GM03348 (cell line): ENCODE data around the gene SGPP2.
"Not testable (repeated sequence)": the region's sequence is repeated elsewhere in the genome, so short reads cannot be mapped to it uniquely, and the experiment has no call there.

ENCODE experiments used
- DNase-seq: peaks from one replicate; pipeline ENCODE4 v3.0.0; 2012; ENCODE audit warnings: low spot score

SGPP2 gene, protein sequence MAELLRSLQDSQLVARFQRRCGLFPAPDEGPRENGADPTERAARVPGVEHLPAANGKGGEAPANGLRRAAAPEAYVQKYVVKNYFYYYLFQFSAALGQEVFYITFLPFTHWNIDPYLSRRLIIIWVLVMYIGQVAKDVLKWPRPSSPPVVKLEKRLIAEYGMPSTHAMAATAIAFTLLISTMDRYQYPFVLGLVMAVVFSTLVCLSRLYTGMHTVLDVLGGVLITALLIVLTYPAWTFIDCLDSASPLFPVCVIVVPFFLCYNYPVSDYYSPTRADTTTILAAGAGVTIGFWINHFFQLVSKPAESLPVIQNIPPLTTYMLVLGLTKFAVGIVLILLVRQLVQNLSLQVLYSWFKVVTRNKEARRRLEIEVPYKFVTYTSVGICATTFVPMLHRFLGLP

DNA sequence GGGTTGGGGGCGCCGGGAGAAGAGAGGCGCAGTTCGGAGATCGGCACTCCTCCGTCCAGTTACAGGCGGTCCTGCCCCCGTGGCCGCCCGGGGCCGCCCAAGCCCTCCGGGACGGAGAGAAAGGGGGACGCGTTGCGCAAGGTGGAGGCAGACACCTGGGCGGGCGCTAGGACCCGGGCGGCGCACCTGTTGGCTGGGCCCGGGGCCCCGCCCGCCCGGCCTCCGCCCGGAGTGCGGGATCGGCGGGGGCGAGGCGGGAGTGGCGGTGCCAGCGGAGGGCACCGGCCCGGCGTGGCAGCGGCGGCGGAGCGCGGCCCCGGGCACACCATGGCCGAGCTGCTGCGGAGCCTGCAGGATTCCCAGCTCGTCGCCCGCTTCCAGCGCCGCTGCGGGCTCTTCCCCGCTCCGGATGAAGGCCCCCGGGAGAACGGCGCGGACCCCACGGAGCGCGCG, at the start of gene SGPP2:
SGPP2 (plus strand) TSS at position 268 of the 453 bp plus-strand sequence; CDS start at position 328, 60 bp downstream.
- DNase-seq, result no peak

DNA sequence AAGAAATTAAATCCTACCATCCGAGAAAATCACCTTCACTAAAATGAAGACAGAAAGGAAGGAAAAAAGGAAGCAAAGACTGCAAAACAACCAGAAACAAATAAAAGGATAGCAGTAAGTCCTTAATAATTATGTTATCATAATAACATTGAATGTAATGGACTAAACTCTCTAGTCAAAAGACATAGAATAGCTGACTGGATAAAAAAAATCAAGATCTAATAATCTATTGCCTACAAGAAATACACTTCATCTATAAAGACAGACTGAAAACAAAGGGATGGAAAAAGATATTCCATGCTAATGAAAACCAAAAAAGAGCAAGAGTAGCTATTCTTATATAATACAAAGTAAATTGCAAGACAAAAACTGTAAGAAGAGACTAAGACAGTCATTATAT, 48.5 kb upstream of the SGPP2 start:
- no peak for DNase-seq

DNA sequence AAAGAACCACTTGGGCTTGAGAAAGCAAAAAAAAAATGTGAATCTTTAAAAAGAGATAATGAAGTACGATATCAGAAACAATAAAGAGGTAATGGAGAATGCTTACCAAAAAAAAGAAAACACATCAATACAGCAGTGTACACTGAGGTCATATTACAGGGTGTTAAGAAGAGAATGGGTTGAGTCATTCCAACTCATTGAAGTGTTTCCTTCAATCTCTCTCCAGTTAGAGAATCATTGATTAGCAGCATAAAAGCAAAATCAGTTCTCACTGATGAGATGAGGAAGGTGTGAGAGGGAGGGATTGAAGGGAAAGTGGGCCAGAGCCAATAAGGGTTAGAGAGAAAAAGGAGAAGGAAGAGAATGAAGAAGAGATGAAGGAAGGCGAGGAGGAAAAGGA, 43.9 kb upstream of the SGPP2 start:
- no peak for DNase-seq

DNA sequence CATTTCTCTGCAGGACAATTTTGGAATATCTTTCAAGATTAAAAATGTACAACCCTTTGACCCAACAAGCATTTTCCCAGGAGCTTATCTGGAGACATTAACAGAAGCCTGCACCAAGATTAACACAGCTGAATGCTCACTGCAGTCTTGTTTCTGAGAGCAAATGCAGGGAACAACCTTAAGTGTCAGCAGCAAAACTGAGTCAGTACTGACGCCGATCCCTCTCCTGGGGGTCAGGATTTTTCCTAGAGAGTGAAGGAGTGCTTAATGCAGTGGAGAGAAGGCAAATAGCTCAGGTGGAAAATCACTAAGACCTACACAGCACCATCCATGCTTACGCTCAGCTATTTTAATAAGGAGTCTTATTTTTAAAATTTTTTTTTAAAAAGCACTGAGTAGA, 42.8 kb upstream of the SGPP2 start:
- DNase-seq, result no peak

DNA sequence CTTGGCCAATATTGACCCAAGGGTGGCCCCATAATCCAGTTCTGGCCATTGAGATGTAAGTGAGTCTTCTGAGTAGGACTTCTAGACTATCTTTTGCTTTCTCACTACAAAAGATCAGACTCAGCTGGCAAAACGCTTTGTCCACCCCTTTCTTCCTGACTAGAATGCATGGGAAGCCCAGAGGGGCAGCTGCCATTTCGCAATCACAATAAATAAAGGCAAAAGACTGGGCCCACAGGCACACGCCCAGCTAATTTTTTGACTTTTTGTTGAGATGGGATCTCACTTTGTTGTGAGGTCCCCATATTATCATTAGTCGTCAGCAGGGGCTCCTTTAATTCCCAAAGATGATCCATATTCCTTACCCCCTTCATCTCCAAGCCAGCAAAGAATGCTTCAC, 41.1 kb upstream of the SGPP2 start:
- no peak for DNase-seq

DNA sequence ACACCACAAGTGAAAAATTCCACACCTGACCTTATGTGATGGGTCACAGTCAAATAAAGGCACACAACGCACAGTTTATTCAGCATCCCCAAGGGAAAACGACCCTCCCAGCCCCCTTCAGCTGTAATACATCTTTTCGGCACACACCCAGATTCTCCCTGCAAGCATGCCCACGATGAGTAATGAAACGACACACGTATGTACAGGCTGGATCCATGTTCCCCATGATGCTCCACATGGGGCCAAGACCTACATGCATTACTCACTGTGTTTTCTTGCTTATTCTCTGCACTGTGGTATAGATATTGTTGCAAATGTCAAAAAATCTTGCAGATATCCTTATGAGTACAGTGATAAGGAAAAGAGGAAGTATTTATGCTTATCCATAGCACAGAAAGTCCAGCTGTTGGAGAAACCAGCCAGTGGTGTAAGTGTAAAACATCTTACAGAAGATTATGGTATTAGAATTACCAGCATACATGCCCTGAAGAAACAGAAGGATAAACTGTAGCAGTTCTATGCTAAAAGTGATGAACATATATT, 32.5 kb upstream of the SGPP2 start:
- DNase-seq, result no peak

DNA sequence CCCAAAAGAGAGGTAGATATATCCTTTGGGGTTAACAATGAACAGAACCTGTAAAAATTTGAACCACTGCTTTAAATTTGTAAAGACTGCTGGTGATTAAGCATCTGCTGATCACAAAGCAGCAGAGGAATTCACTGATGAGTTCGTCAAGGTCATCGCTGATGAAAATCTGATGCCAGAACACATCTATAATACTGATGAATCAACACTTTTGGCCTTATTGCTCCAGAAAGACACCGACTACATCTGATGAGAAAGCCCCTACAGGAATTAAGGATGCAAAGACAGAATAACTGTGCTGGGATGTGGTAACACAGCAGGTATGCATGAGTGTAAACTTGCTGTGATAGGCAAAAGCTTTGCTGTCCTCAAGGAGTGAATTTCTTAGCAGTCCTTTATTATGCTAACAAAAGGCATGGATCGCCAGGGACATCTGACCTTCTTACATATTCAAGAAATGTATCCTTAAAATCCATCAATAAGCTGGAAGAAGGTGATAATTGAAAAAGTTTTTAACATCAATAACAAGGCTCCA, 30.5 kb upstream of the SGPP2 start:
- DNase-seq, result no peak

DNA sequence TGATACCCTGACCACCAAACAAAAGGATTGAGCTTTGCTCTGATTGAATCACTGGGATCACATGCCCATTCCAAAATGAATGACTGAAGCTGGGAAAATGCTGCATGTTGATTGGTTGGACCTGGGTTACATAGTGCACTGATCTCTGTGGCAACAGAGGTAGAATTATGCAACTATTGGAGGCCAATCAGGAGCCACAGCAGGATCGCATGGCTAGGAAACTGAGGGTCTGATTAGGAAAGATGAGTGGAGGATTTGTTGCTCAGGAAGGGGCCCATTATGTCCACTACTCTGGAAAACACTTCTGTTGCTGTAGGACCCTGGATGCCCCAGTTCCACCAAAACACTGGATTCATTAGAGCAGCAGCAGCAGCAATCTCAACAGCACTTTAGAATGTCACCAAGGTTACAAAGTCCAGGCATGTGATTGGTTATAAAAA, 25.9 kb upstream of the SGPP2 start:
- DNase-seq, result no peak

DNA sequence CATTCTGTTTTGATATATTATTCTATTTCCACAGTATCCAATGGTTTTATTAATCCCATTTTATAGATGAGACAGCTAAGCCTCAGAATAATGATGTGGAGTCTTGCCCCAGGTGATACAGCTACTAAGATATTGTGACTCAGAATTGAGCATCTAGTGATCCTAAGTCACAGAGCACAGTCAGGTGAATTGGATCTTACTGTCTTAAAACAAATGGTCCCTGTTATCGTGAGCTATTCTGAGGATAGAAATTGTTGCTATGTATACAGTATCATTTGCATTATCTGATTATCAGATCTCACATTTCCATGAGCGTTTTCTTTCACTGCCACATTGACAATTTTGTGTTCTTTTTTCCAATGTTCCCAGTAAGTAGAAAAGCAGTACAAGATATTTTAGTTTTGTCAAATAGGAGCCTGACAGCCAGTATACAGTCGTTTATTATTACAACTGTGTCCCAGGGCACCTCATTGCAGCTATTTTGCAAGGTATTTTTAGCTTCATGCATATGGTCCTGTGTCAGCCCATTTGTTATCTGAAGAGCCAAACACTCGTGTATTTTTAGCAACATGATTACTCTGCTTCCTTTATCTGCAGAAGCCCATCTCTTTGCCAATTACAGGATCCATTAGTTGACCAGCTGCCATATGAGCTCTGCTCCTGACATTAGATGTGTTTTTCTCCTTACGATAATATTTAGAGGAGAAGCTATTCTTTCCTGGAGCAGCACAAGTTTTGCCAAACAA, 25.1 kb upstream of the SGPP2 start:
- no peak for DNase-seq

DNA sequence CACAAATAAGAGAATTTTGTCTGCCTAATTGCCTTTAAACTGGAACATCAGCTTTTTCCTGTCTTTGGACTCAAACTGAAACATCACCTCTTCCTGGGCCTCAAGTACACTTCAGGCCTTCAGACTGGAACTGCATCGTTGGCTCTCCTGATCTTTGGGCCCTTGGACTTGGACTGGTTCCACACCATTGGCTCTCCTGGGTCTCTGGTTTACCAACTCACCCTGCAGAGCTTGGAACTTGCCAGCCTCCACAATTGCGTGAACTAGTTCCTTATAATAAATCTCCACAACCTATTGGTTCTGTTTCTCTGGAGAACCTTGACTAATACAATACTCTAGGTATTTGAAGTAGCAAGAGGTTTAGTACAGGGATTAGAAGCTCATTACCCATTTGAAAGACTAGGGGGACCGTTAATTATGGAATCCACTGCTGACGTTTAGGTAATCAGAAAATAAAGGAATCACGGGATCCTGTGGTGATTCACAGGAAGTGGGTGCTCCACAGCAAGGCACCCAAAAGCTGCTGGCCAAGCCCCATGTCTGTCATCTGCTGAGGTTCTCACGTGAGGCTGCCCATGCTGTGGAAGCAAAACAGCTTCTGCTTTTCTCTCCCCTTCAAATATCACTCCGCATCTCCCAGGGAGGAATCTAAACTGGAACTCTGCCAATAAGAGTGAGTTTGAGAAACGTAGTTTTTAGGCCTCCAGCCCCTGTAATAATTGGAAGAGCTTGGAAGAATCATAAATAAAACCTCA, 20.0 kb upstream of the SGPP2 start:
- no peak for DNase-seq

DNA sequence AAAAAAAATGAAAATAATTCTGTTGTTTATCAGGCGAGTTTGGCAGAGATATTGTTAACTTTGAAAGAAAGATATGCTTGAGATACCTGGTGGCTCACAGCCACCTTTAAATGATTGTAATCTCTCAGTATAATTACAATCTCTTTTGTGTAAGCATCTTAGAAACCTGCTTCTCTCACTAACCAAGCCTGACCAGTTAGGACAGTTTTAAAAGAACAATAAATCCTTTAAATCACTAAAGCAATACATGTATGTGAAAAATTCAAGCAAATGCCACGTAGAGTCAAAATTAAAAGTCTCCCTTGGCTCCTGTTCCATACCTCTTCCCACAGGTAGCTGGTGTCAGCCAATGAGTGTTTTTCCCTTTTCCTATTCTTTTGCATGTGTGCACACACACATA, 15.7 kb upstream of the SGPP2 start:
- DNase-seq, result no peak

DNA sequence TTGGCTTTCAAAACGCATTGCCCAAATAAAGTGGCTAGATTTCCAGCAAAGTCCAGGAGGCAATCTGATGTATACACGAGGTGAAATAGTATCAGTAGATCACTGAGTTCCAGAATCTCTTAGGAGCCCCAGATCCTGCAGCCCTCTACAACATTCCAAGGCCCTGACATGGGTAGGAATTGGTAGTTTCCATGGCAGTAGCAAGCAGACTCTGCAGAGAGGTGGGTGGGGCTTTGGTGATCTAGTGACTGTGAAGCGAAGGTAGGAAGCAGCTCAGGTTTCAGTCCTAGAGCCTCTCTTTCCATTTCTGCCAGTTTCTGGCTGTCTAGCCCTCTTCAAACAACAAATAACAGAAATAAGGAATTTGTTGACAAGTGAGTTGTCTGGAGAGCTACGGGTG, 13.8 kb upstream of the SGPP2 start:
- DNase-seq, result no peak

DNA sequence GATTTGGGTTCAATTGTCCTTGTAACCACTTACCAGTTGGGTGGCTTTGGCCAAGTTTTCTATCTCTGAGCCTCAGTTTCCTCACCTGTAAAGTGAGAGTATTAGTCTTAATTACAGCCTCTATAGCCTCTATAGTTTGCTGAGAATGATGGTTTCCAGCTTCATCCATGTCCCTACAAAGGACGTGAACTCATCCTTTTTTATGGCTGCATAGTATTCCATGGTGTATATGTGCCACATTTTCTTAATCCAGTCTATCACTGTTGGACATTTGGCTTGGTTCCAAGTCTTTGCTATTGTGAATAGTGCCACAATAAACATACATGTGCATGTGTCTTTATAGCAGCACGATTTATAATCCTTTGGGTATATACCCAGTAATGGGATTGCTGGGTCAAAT, 12.0 kb upstream of the SGPP2 start:
- not testable (repeated sequence) for DNase-seq

DNA sequence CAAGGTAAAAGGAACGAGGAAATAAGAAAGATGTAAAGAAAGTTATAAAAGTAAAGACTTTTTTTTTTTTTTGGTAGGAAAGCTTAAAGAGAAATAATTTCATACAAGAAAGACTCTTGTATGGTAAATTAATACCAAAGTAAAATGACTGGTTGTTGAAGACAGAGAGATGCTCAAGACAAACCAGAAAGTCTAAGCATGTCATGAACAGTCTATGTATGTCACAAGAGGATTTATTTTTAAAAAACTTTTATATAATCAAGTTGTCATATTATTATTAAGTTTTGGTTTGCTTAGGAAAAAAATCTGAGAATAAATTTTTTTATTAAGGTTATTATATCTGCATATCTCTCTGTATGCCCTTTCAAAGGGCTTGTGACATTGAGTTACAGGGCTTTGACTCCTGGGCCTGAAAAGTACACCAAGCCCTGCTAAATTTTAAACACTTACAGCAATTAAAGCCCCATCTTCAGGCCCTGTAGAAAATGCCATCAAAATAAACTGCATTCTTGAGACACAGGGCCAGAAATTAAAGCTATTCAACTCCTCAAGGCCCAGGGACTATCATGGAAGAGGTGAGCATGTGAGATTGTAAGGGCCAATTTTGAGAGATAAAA, 10.9 kb upstream of the SGPP2 start:
- no peak for DNase-seq

DNA sequence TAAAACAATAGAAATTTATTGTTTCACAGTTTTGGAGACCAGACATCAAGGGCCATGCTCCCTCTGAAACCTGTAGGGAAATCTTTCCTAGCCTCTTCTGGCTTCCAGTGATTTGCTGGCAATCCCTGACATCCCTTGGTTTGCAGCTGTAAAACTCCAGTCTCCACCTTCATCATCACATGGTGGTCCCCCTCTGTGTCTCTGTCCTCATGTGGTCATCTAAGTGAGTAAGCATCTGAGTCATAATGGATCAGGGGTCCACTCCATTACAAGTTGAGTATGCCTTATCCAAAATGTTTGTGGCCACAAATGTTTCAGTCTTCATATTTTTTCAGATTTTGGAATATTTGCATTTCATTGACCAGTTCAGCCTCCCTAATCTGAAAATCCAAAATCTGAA, 5.6 kb upstream of the SGPP2 start:
- no peak for DNase-seq

DNA sequence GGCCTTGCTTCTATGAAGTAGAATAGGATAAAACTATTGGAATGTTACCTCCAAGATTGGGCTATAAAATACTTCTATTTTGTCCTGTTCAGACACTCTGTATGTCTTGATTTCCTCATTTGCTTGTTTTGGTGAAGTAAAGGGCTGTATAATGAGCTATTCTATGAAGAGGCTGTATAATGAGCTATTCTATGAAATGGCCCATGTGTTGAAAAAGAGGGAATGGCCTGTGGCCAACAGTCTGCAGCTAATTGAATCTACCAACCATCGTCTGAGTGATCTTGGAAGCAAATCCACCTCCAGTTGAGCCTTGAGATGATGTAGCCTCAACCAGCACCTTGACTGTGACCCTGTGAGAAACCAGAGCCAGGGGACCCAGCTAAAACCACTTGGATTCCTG, 3.8 kb upstream of the SGPP2 start:
- no peak for DNase-seq

DNA sequence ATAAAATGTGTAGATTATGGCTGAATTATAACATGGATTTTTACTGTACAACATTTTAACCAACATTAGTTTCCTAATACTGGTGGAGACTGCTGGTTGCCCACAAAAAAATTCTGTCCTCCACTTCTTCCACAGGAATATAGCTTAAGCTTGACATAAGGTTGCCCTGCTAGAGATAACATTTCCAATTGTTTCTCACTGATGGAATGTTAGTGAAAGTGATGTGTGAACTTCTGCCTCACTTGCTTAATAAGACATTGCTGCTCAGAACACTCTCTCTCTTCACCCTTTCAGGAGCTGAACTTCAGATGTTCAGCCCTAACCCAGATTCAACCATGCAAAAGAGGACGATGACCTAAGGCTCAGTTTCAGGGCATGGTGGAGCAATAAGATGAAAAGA, 2.7 kb upstream of the SGPP2 start:
- DNase-seq, result no peak

DNA sequence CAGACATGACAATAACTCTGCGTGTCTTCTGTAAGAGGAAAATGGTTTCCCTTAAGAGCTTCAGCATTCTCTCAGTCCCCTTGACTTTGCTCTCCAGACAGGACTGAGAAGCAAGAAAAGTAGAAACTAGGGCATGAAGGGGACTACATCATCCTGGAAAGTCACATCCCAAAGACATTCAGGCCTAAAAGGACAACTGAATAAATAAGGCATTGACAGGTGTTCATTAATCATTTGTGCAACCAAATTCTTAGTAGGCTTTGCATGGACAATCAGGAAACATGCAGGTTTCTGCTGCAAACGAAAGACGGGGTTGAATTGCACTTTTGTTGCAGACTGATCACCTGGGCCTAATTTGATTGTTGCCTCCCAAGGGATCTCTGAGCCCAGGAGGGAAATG, 1.2 kb upstream of the SGPP2 start:
- no peak for DNase-seq

DNA sequence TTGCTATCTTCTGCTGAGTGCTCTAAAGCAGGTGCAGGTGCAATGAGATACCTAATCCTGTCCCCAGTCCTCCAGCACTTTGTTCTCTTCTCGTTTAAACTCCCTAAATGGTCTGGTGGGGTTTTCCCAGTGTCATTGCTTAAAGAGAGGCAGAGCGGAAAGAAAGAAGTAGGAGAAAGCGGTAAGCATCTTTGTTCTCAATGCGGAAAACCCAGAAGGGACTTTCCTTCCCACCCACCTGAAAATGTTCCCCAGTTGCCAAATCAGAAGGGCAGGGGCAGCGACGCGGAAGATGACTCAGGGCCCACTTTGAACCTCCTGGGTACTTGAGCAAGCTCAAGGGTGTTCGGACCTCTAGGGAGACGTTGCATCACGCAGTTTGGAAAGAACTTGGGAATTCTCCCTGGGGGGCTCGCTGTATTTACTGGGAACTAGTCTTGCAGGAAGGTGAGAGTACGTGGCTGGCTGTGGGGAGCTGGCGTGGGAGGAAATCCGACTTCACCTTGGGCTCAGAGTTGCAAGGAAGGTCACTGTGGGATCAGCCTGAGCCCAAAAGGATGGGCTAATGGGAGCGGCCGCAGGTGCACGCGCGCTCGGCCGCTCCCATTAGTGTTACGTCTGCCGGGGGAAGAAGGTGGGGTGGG, 589 bp upstream of the SGPP2 start:
- DNase-seq, result no peak

DNA sequence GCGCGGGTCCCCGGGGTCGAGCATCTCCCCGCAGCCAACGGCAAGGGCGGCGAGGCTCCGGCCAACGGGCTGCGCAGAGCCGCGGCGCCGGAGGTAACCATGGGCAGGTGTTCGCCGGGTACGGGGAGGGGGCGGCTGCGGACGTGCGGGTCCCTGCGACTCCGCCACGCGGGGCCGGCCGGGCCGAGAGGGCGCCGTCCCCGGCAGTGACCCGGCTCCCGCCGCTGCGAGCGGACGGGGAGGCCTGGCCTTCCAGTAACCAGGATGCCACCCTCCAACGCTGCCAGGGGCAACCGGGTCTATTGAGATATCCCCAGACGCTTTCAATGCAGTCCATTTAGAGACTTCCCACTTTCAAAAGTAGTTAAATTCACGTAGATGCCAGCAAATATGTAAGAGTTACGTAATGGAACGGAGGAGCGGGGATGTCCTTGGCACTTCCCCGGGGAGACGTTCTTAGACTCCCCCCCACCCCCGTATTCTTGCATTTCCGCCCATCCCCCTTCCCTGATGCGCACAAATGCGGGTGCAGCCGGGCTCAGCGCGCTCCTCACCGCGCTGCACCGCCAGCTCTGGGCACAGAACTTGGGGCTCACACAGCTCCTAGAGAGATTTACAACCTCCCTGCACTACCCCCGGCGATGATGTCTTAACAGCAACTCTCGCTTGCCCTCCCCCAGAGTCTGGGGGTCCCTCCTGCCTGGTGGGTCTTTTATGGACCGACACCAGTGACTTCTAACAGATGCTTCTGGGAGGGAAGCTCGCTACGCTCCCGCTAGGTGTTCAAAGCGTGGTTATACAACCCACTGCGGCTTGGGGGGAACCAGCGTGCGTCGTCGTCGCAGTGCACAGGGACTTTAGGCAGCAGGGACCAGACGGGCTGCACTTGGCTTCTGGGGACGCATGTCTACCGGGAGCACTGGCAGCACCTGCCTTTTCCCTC, 657 bp downstream of the SGPP2 start:
- DNase-seq, result no peak
